Lung (tissue), 12 donors: ENCODE results near the gene LMO2. TPM values are rescaled to one million over a fixed set of nuclear protein-coding genes. Genes with fewer than 3 reads are reported as not detected.
"Not testable (repeated sequence)": the region's sequence is repeated elsewhere in the genome, so short reads cannot be mapped to it uniquely, and the experiment has no call there.

Experiments
- ATAC-seq: fragments of 200-7000 bp; cut with Tn5 transposase; one replicate; pipeline ENCODE4 v1.9.1; 2020; ENCODE audit warnings: moderate number of reproducible peaks; ENCODE audit not compliant: insufficient read depth, low FRiP score
- DNase-seq, 3 donors: peaks; one replicate each; pipeline ENCODE4 v3.0.0-alpha.2; 2013 to 2017
- H3K27ac ChIP-seq, 2 donors: one replicate each; pipeline ENCODE4 v1.5.1; 2013; ENCODE audit warnings: mild to moderate bottlenecking in 2 of 2, moderate library complexity in 2 of 2, control low read depth in 1 of 2, inconsistent platforms in 1 of 2, low read depth in 1 of 2, low read length in 1 of 2
- H3K27me3 ChIP-seq, 3 donors: one replicate each; pipeline ENCODE4 v1.5.1; 2013; ENCODE audit warnings: low read length in 2 of 3; ENCODE audit not compliant: control insufficient read depth in 3 of 3, insufficient read depth in 3 of 3
- H3K36me3 ChIP-seq, 4 donors: one replicate each; pipeline ENCODE4 v1.5.1; 2013; ENCODE audit warnings: low read length in 4 of 4, mild to moderate bottlenecking in 1 of 4, moderate library complexity in 1 of 4; ENCODE audit not compliant: control insufficient read depth in 4 of 4, insufficient read depth in 4 of 4
- H3K4me1 ChIP-seq, 5 donors: one replicate each; pipeline ENCODE4 v1.5.1; 2013; ENCODE audit warnings: low read length in 5 of 5, mild to moderate bottlenecking in 2 of 5, moderate library complexity in 1 of 5; ENCODE audit not compliant: control insufficient read depth in 5 of 5, insufficient read depth in 5 of 5
- H3K4me3 ChIP-seq: one replicate; pipeline ENCODE4 v1.5.1; 2013; ENCODE audit warnings: mild to moderate bottlenecking, control low read depth, moderate library complexity
- H3K9ac ChIP-seq, 2 donors: one replicate each; pipeline ENCODE4 v1.5.1; 2013; ENCODE audit warnings: low read length in 2 of 2, control low read depth in 1 of 2; ENCODE audit not compliant: insufficient read depth in 1 of 2
- H3K9me3 ChIP-seq, 4 donors: one replicate each; pipeline ENCODE4 v1.5.1; 2013; ENCODE audit warnings: low read length in 3 of 4, mild to moderate bottlenecking in 1 of 4, moderate library complexity in 1 of 4; ENCODE audit not compliant: control insufficient read depth in 4 of 4, insufficient read depth in 3 of 4
- WGBS, 2 donors: extraction: QIAGEN DNeasy Blood & Tissue Kit; methylation state at CpG; one replicate each; pipeline ENCODE4 v1.1.7; 2013; 5-methylcytosine and 5-hydroxymethylcytosine counted together
- polyA plus RNA-seq, 2 donors: library from polyadenylated mRNA; stranded (reverse); fragments of 200-250 nt; gene quantifications; one replicate each; pipeline ENCODE4 v1.2.1, GENCODE V29; 2013
- total RNA-seq, 2 donors: library from RNA; depleted of rRNA in 1 of 2; stranded (reverse); fragments of >200 nt in 1 of 2; gene quantifications; one replicate each; pipeline ENCODE4 v1.2.1, GENCODE V29; 2014 to 2021
- TF ChIP-seq, protein P1 (sequence below): IDR thresholded peaks from 2 replicates; pipeline ENCODE4 v1.5.1; 2012; ENCODE audit warnings: mild to moderate bottlenecking; ENCODE audit errors: control extremely low read depth, extremely low read depth
- donor health status: control.
- donor health status: control.
- donor health status: Bipolar disorder and iron deficiency.
- donor health status: healthy.
- donor health status: DM: yes; HTN: yes; CAD: no.

Gene LMO2
- total and polyA plus RNA-seq, 4 donors, result 26.6 to 41.3 (median 32.4) TPM

DNA sequence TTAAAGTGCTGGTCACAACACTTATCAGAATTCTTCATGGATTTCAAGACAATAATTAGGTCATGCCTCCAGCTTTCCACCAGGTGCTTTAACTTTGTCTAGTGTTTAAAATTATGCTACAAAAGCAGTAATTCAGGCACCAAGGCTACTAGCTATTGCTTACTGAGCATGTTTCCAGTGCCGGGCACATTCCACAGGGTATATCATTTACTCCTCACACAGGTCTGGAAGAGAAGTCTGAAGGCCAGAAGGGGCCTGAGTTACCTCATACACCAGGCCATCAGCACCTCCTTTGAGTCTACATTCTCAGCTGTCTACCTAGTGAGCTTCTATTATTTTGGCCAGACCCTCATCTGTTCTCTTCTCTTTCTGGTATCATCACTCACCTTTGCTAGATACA, 41.7 kb upstream of the LMO2 start:
- Histone ChIP-seq H3K9me3 (peaks cover 0 to 3% (median 0%) of the 10 kb centered on the region in 4 donors), H3K27ac (no peak overlapping the region), H3K4me1 (peaks cover 5 to 51% (median 19%) of the 10 kb centered on the region in 5 donors), H3K9ac (no peak overlapping the region), H3K36me3 (no peaks in the 10 kb centered on the region), H3K4me3 (no peak overlapping the region), H3K27me3 (no peaks in the 10 kb centered on the region)
- TF ChIP-seq, protein P1, sequence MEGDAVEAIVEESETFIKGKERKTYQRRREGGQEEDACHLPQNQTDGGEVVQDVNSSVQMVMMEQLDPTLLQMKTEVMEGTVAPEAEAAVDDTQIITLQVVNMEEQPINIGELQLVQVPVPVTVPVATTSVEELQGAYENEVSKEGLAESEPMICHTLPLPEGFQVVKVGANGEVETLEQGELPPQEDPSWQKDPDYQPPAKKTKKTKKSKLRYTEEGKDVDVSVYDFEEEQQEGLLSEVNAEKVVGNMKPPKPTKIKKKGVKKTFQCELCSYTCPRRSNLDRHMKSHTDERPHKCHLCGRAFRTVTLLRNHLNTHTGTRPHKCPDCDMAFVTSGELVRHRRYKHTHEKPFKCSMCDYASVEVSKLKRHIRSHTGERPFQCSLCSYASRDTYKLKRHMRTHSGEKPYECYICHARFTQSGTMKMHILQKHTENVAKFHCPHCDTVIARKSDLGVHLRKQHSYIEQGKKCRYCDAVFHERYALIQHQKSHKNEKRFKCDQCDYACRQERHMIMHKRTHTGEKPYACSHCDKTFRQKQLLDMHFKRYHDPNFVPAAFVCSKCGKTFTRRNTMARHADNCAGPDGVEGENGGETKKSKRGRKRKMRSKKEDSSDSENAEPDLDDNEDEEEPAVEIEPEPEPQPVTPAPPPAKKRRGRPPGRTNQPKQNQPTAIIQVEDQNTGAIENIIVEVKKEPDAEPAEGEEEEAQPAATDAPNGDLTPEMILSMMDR, result no peak
- DNase-seq (no peak), ATAC-seq (no peak)
- WGBS, 2 donors, result 76 to 90% methylated on average over 1 of the region's 1 CpG

- peaks cover 0 to 3% (median 0%) of the 10 kb centered on the region in 4 donors for H3K9me3 ChIP-seq
- ATAC-seq, result no peak
- peaks cover 5 to 51% (median 19%) of the 10 kb centered on the region in 5 donors for H3K4me1 ChIP-seq
- no peak overlapping the region for H3K4me3 ChIP-seq
- TF ChIP-seq, protein P1, result no peak
- no peak for DNase-seq
- H3K27ac ChIP-seq, result peak overlapping the region in 1 of 2 donors; percentile 48
- WGBS, 2 donors, result 46 to 55% methylated on average over 5 of the region's 5 CpGs
- no peaks in the 10 kb centered on the region for H3K27me3 ChIP-seq
- no peak overlapping the region for H3K9ac ChIP-seq
- H3K36me3 ChIP-seq, result no peaks in the 10 kb centered on the region
Observed at GRCh38 chr11:33932721-33933120, 40.8 kb upstream of the LMO2 start.

DNA sequence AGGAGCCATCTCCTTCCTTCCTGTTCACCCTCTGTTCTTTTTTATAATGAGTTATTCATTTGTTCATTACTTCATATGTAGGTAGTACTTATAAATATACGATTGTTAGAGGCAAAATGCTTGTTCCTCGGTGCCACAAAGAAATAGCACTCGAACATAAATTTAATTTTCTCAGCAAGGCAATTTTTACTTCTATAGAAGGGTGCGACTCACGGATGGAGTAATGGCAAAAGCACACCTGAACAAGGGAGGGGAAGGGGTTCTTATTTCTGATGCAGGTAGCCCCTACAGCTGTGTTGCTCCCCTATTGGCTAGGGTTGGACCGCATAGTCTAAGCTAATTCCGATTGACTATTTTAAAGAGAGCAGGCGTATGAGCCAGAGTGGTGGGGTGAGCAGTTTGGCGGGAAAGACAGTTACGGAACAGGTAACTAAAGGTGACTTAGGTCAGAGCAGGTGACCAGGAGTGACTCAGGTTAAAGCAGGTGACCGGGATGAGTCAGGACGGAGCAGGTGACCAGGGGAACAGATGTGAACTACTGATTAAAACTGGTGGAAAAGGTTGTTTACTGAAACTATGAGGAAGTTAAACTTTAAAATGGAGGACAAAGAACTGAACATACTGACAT, 40.0 kb upstream of the LMO2 start:
- H3K9me3 ChIP-seq, H3K9ac ChIP-seq, ATAC-seq, H3K27me3 ChIP-seq, DNase-seq, H3K4me3 ChIP-seq, H3K36me3 ChIP-seq: not testable (repeated sequence)
- Histone ChIP-seq H3K4me1 (peaks cover 5 to 43% (median 14%) of the 10 kb centered on the region in 5 donors), H3K27ac (peak overlapping the region in 1 of 2 donors; percentile 91)
- 87 to 90% methylated on average over 12 of the region's 12 CpGs for WGBS, 2 donors

- peaks cover 5 to 37% (median 13%) of the 10 kb centered on the region in 5 donors for H3K4me1 ChIP-seq
- DNase-seq (peak in 1 of 3 donors; percentile 44), ATAC-seq (no peak)
Observed at GRCh38 chr11:33931067-33931466, 39.2 kb upstream of the LMO2 start.

More at GRCh38 chr11:33931067-33931466, 39.2 kb upstream of the LMO2 start:
- Histone ChIP-seq H3K36me3 (no peaks in the 10 kb centered on the region), H3K9ac (peak overlapping the region in 1 of 2 donors; percentile 66), H3K27ac (peak overlapping the region in 1 of 2 donors; percentile 91), H3K27me3 (no peaks in the 10 kb centered on the region), H3K4me3 (no peak overlapping the region), H3K9me3 (peaks cover 0 to 3% (median 0%) of the 10 kb centered on the region in 4 donors)
- 31 to 45% methylated on average over 1 of the region's 1 CpG for WGBS, 2 donors
- TF ChIP-seq, protein P1, result no peak
